ENCODE measurements around the gene SLC7A14. TPM values are rescaled to one million over a fixed set of nuclear protein-coding genes. Genes with fewer than 3 reads are reported as not detected.

Gene SLC7A14
- total RNA-seq, 5 donors from 2014 or later (not counting 1 experiment from before 2014, with no cell fraction given) = not detected

- ATAC-seq (replicated peaks in 1 of 4) = no peak
- H3K27me3 ChIP-seq (replicated peaks in 1 of 2; ENCODE audit: control insufficient read depth in 2 of 2, extremely low read depth in 1 of 2, insufficient read depth in 2 of 2, low read length in 1 of 2) = peaks cover 0 to 3% of the 10 kb centered on the region in 2 experiments
- no peak overlapping the region for H3K27ac ChIP-seq (ENCODE audit: low read length)
- no peaks in the 10 kb centered on the region for H3K36me3 Mint-ChIP-seq
- POLR2A ChIA-PET = no interaction called here
- H3K4me3 ChIP-seq (ENCODE audit: control insufficient read depth in 1 of 2, extremely low read depth in 1 of 2, low read length in 1 of 2) = no peak overlapping the region
- DNase-seq = no peak
- no CpG with 5 or more reads among the region's 2 CpGs for WGBS (ENCODE audit: insufficient coverage)
- H3K36me3 ChIP-seq (ENCODE audit: control insufficient read depth in 2 of 2, extremely low read depth in 1 of 2, insufficient read depth in 1 of 2, low read length in 1 of 2) = no peaks in the 10 kb centered on the region
- H3K4me1 ChIP-seq (ENCODE audit: control insufficient read depth in 1 of 2, extremely low read depth in 1 of 2, insufficient read depth in 2 of 2, low read length in 2 of 2) = no peaks in the 10 kb centered on the region
- no peaks in the 10 kb centered on the region for H3K4me1 Mint-ChIP-seq
- H3K27me3 Mint-ChIP-seq = peaks cover 0 to 4% of the 10 kb centered on the region in 2 donors
- CTCF ChIA-PET = interaction anchor here in 1 of 2 donors (0.7 kb wide), 1 partner anchor 150 kb away, joined by 3 read pairs; no protein-coding TSS in a partner anchor
- H3K4me3 Mint-ChIP-seq = no peak overlapping the region
- no peaks in the 10 kb centered on the region for H3K9me3 Mint-ChIP-seq
- no peak overlapping the region for H3K27ac Mint-ChIP-seq
- no peaks in the 10 kb centered on the region for H3K9me3 ChIP-seq
These were observed 135.8 kb downstream of the SLC7A14 start for GRCh38 chr3:170450039-170450438.

- WGBS (ENCODE audit: insufficient coverage) = 89% methylated on average over 3 of the region's 3 CpGs
- no peak overlapping the region for H3K4me3 Mint-ChIP-seq
- Histone ChIP-seq H3K27me3 (replicated peaks in 1 of 2; ENCODE audit: control insufficient read depth in 2 of 2, extremely low read depth in 1 of 2, insufficient read depth in 2 of 2, low read length in 1 of 2) (peaks cover 0 to 10% of the 10 kb centered on the region in 2 experiments), H3K9me3 (no peaks in the 10 kb centered on the region), H3K36me3 (ENCODE audit: control insufficient read depth in 2 of 2, extremely low read depth in 1 of 2, insufficient read depth in 1 of 2, low read length in 1 of 2) (no peaks in the 10 kb centered on the region), H3K4me3 (ENCODE audit: control insufficient read depth in 1 of 2, extremely low read depth in 1 of 2, low read length in 1 of 2) (no peak overlapping the region), H3K27ac (ENCODE audit: low read length) (no peak overlapping the region), H3K4me1 (ENCODE audit: control insufficient read depth in 1 of 2, extremely low read depth in 1 of 2, insufficient read depth in 2 of 2, low read length in 2 of 2) (no peaks in the 10 kb centered on the region)
- peaks cover 2 to 4% of the 10 kb centered on the region in 2 donors for H3K27me3 Mint-ChIP-seq
- DNase-seq (no peak), ATAC-seq (replicated peaks in 1 of 4) (no peak)
- ChIA-PET CTCF (no interaction called here), POLR2A (no interaction called here)
- no peaks in the 10 kb centered on the region for H3K36me3 Mint-ChIP-seq
- no peaks in the 10 kb centered on the region for H3K9me3 Mint-ChIP-seq
- H3K27ac Mint-ChIP-seq = no peak overlapping the region
- no peaks in the 10 kb centered on the region for H3K4me1 Mint-ChIP-seq
These were observed 137.3 kb downstream of the SLC7A14 start for GRCh38 chr3:170448584-170448983.

DNA sequence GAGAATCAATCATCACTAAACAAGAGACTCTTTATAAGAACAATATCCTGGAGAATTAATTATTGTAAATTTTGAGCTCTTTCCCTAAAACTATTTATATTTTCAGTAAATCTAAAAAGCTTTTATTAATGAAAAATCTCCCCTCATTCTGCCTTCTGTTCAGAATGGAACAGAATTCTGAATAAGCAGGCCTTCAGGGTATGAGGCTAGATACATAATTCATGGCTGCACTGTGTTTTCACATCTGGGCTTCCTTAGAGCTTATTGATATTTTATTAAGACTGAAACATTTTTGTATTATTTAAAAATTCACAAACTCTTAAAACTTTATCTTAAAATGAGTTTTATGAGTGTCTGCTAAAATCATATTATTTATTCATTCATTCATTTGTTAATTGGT, 142.4 kb downstream of the SLC7A14 start:
- Mint-ChIP-seq H3K27me3 (peaks cover 17 to 25% of the 10 kb centered on the region in 2 donors), H3K9me3 (no peaks in the 10 kb centered on the region), H3K4me3 (no peak overlapping the region), H3K4me1 (no peaks in the 10 kb centered on the region), H3K36me3 (no peaks in the 10 kb centered on the region), H3K27ac (no peak overlapping the region)
- Histone ChIP-seq H3K36me3 (ENCODE audit: control insufficient read depth in 2 of 2, extremely low read depth in 1 of 2, insufficient read depth in 1 of 2, low read length in 1 of 2) (no peaks in the 10 kb centered on the region), H3K4me1 (ENCODE audit: control insufficient read depth in 1 of 2, extremely low read depth in 1 of 2, insufficient read depth in 2 of 2, low read length in 2 of 2) (no peaks in the 10 kb centered on the region), H3K27me3 (replicated peaks in 1 of 2; ENCODE audit: control insufficient read depth in 2 of 2, extremely low read depth in 1 of 2, insufficient read depth in 2 of 2, low read length in 1 of 2) (peaks cover 0 to 15% of the 10 kb centered on the region in 2 experiments), H3K9me3 (no peaks in the 10 kb centered on the region), H3K27ac (ENCODE audit: low read length) (no peak overlapping the region), H3K4me3 (ENCODE audit: control insufficient read depth in 1 of 2, extremely low read depth in 1 of 2, low read length in 1 of 2) (no peak overlapping the region)
- ChIA-PET POLR2A (no interaction called here), CTCF (interaction anchor here in 1 of 2 donors (1.0 kb wide), 1 partner anchor 30 kb away, joined by 3 read pairs; no protein-coding TSS in a partner anchor)
- no peak for ATAC-seq (replicated peaks in 1 of 4)
- DNase-seq = no peak

- Histone ChIP-seq H3K36me3 (ENCODE audit: control insufficient read depth in 2 of 2, extremely low read depth in 1 of 2, insufficient read depth in 1 of 2, low read length in 1 of 2) (no peaks in the 10 kb centered on the region), H3K9me3 (no peaks in the 10 kb centered on the region), H3K4me1 (ENCODE audit: control insufficient read depth in 1 of 2, extremely low read depth in 1 of 2, insufficient read depth in 2 of 2, low read length in 2 of 2) (no peaks in the 10 kb centered on the region), H3K27ac (ENCODE audit: low read length) (no peak overlapping the region), H3K27me3 (replicated peaks in 1 of 2; ENCODE audit: control insufficient read depth in 2 of 2, extremely low read depth in 1 of 2, insufficient read depth in 2 of 2, low read length in 1 of 2) (peaks cover 0 to 15% of the 10 kb centered on the region in 2 experiments), H3K4me3 (ENCODE audit: control insufficient read depth in 1 of 2, extremely low read depth in 1 of 2, low read length in 1 of 2) (no peak overlapping the region)
- ATAC-seq (replicated peaks in 1 of 4) = no peak
- ChIA-PET CTCF (interaction anchor here in 1 of 2 donors (1.0 kb wide), 1 partner anchor 29 kb away, joined by 3 read pairs; no protein-coding TSS in a partner anchor), POLR2A (no interaction called here)
- H3K4me3 Mint-ChIP-seq = no peak overlapping the region
- H3K4me1 Mint-ChIP-seq = no peaks in the 10 kb centered on the region
- no peak for DNase-seq
- H3K9me3 Mint-ChIP-seq = no peaks in the 10 kb centered on the region
- no peak overlapping the region for H3K27ac Mint-ChIP-seq
- no peaks in the 10 kb centered on the region for H3K36me3 Mint-ChIP-seq
- H3K27me3 Mint-ChIP-seq = peaks cover 14 to 25% of the 10 kb centered on the region in 2 donors
These were observed 142.9 kb downstream of the SLC7A14 start for GRCh38 chr3:170442947-170443346.

DNA sequence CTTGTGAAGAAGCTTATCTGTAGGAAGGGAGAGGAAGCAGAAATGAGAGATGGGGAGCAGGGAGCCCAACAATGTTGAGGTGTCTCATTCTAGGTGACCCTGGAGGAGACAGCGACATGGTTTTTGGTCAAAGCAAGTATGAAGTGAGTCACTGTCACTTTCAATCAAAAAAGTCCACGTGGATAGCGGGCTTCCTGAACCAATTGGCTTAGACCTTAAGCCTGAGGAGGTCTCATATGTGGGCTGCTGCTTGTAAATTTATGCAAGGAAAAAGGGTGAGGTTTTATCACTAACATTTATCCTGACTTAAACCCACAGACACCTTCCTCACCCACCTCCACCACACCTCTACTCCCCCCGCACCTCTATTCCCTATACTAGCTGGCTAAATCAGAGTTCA, 144.5 kb downstream of the SLC7A14 start:
- DNase-seq = no peak
- Mint-ChIP-seq H3K27ac (no peak overlapping the region), H3K4me1 (no peaks in the 10 kb centered on the region), H3K9me3 (no peaks in the 10 kb centered on the region), H3K4me3 (no peak overlapping the region), H3K27me3 (peaks cover 12 to 29% of the 10 kb centered on the region in 2 donors), H3K36me3 (no peaks in the 10 kb centered on the region)
- ATAC-seq (replicated peaks in 1 of 4) = no peak
- Histone ChIP-seq H3K4me3 (ENCODE audit: control insufficient read depth in 1 of 2, extremely low read depth in 1 of 2, low read length in 1 of 2) (no peak overlapping the region), H3K9me3 (no peaks in the 10 kb centered on the region), H3K27me3 (replicated peaks in 1 of 2; ENCODE audit: control insufficient read depth in 2 of 2, extremely low read depth in 1 of 2, insufficient read depth in 2 of 2, low read length in 1 of 2) (peaks cover 0 to 15% of the 10 kb centered on the region in 2 experiments), H3K27ac (ENCODE audit: low read length) (no peak overlapping the region), H3K4me1 (ENCODE audit: control insufficient read depth in 1 of 2, extremely low read depth in 1 of 2, insufficient read depth in 2 of 2, low read length in 2 of 2) (no peaks in the 10 kb centered on the region), H3K36me3 (ENCODE audit: control insufficient read depth in 2 of 2, extremely low read depth in 1 of 2, insufficient read depth in 1 of 2, low read length in 1 of 2) (no peaks in the 10 kb centered on the region)
- ChIA-PET POLR2A (no interaction called here), CTCF (interaction anchor here in 1 of 2 donors (1.5 kb wide), 1 partner anchor 10 kb away, joined by 3 read pairs; no protein-coding TSS in a partner anchor)
- 60% methylated on average over 1 of the region's 4 CpGs for WGBS (ENCODE audit: insufficient coverage)

GRCh38 chr3:170440344-170440743, 145.5 kb downstream of the SLC7A14 start:
- Histone ChIP-seq H3K36me3 (ENCODE audit: control insufficient read depth in 2 of 2, extremely low read depth in 1 of 2, insufficient read depth in 1 of 2, low read length in 1 of 2) (no peaks in the 10 kb centered on the region), H3K27me3 (replicated peaks in 1 of 2; ENCODE audit: control insufficient read depth in 2 of 2, extremely low read depth in 1 of 2, insufficient read depth in 2 of 2, low read length in 1 of 2) (peaks cover 0 to 15% of the 10 kb centered on the region in 2 experiments), H3K27ac (ENCODE audit: low read length) (no peak overlapping the region), H3K4me1 (ENCODE audit: control insufficient read depth in 1 of 2, extremely low read depth in 1 of 2, insufficient read depth in 2 of 2, low read length in 2 of 2) (no peaks in the 10 kb centered on the region), H3K4me3 (ENCODE audit: control insufficient read depth in 1 of 2, extremely low read depth in 1 of 2, low read length in 1 of 2) (no peak overlapping the region), H3K9me3 (no peaks in the 10 kb centered on the region)
- DNase-seq (no peak), ATAC-seq (replicated peaks in 1 of 4) (no peak)
- no peaks in the 10 kb centered on the region for H3K36me3 Mint-ChIP-seq
- H3K27ac Mint-ChIP-seq = no peak overlapping the region
- no peak overlapping the region for H3K4me3 Mint-ChIP-seq
- H3K9me3 Mint-ChIP-seq = no peaks in the 10 kb centered on the region
- ChIA-PET CTCF (interaction anchor here in 1 of 2 donors (1.5 kb wide), 1 partner anchor 9 kb away, joined by 3 read pairs; no protein-coding TSS in a partner anchor), POLR2A (interaction anchor here in 1 of 2 donors (0.5 kb wide), 1 partner anchor 54 kb away, joined by 4 read pairs; no protein-coding TSS in a partner anchor)
- WGBS (ENCODE audit: insufficient coverage) = 44% methylated on average over 2 of the region's 2 CpGs
- H3K4me1 Mint-ChIP-seq = no peaks in the 10 kb centered on the region
- H3K27me3 Mint-ChIP-seq = peaks cover 12 to 29% of the 10 kb centered on the region in 2 donors
